HEK293 (cell line): ENCODE results near the gene IL4R.

Source experiments
- CTCF ChIA-PET: fragments of 350-600 bp; formaldehyde crosslinking; extraction: SDS; loops from one replicate; lab custom pipeline; 2021; ENCODE audit warnings: antibody characterized with exemption; lab: Yijun Ruan, JAX
- POLR2A ChIA-PET: fragments of 300-600 bp; formaldehyde crosslinking; extraction: SDS; loops from one replicate; lab custom pipeline; 2020; ENCODE audit warnings: antibody characterized with exemption, inconsistent platforms; lab: Yijun Ruan, JAX
- H3K27ac ChIP-seq: fragments of 200-500 bp; sonication (Bioruptor generic); 2 replicates; pipeline ENCODE4 v1.5.1; 2014; ENCODE audit warnings: low read depth, low read length, control low read depth, inconsistent platforms; ENCODE audit errors: extremely low read depth
- H3K36me3 ChIP-seq, 2 experiments: fragments of 200-500 bp in 1 of 2; sonication (Bioruptor generic) in 1 of 2; 1 replicate in 1 of 2; 2 replicates in 1 of 2; pipeline ENCODE4 v1.5.1; 2014 to 2017; ENCODE audit warnings: inconsistent platforms in 2 of 2, low read length in 2 of 2; ENCODE audit not compliant: control insufficient read depth in 2 of 2, insufficient read depth in 1 of 2
- H3K4me1 ChIP-seq: fragments of 200-500 bp; sonication (Bioruptor generic); 2 replicates; pipeline ENCODE4 v1.5.1; 2014; ENCODE audit warnings: mild to moderate bottlenecking, low read length, inconsistent platforms; ENCODE audit not compliant: control insufficient read depth, insufficient read depth
- H3K4me3 ChIP-seq: 2 replicates; pipeline ENCODE4 v1.5.1; 2011; ENCODE audit warnings: low read depth, mild to moderate bottlenecking, control low read depth, low read length, moderate library complexity
- H3K9me3 ChIP-seq: fragments of 200-500 bp; sonication (Bioruptor generic); 2 replicates; pipeline ENCODE4 v1.5.1; 2014; ENCODE audit warnings: low read depth, low read length, inconsistent platforms; ENCODE audit not compliant: control insufficient read depth, insufficient read depth
- ATF2 ChIP-seq: fragments of 450-650 bp; formaldehyde crosslinking; IDR thresholded peaks from 2 replicates; pipeline ENCODE4 v1.5.1; 2016; ENCODE audit warnings: missing biosample characterization, missing genetic modification characterization, low read depth
- GLIS1 ChIP-seq: fragments of 450-650 bp; formaldehyde crosslinking; IDR thresholded peaks from 2 replicates; pipeline ENCODE4 v1.5.1; 2016; ENCODE audit warnings: missing biosample characterization, missing genetic modification characterization
- GLIS2 ChIP-seq: fragments of 450-650 bp; formaldehyde crosslinking; IDR thresholded peaks from 2 replicates; pipeline ENCODE4 v1.5.1; 2016; ENCODE audit warnings: missing biosample characterization, missing genetic modification characterization
- RBAK ChIP-seq: fragments of 450-650 bp; formaldehyde crosslinking; IDR thresholded peaks from 2 replicates; pipeline ENCODE4 v1.5.1; 2016; ENCODE audit warnings: missing biosample characterization, missing genetic modification characterization
- SP2 ChIP-seq: fragments of 450-650 bp; formaldehyde crosslinking; IDR thresholded peaks from 2 replicates; pipeline ENCODE4 v1.5.1; 2016; ENCODE audit warnings: missing biosample characterization, missing genetic modification characterization
- TRIM28 ChIP-seq: IDR thresholded peaks from 2 replicates; pipeline ENCODE4 v1.6.1; 2011; ENCODE audit warnings: low read length, control low read depth, borderline replicate concordance
- ZBTB44 ChIP-seq: fragments of 450-650 bp; IDR thresholded peaks from 2 replicates; pipeline ENCODE4 v1.5.1; 2018; ENCODE audit warnings: missing biosample characterization, mild to moderate bottlenecking, missing genetic modification characterization
- ZBTB6 ChIP-seq: fragments of 450-650 bp; formaldehyde crosslinking; IDR thresholded peaks from 2 replicates; pipeline ENCODE4 v1.5.1; 2017; ENCODE audit warnings: missing biosample characterization, missing genetic modification characterization
- ZFP3 ChIP-seq: fragments of 450-650 bp; formaldehyde crosslinking; IDR thresholded peaks from 2 replicates; pipeline ENCODE4 v1.5.1; 2016; ENCODE audit warnings: low read depth, missing biosample characterization, missing genetic modification characterization
- ZNF112 ChIP-seq: fragments of 450-650 bp; formaldehyde crosslinking; IDR thresholded peaks from 2 replicates; pipeline ENCODE4 v1.5.0; 2017; ENCODE audit warnings: missing biosample characterization, missing genetic modification characterization
- ZNF184 ChIP-seq: fragments of 450-650 bp; IDR thresholded peaks from 2 replicates; pipeline ENCODE4 v1.5.1; 2018; ENCODE audit warnings: missing biosample characterization, mild to moderate bottlenecking, missing genetic modification characterization
- ZNF211 ChIP-seq: fragments of 450-650 bp; formaldehyde crosslinking; IDR thresholded peaks from 2 replicates; pipeline ENCODE4 v1.5.1; 2016; ENCODE audit warnings: low read depth, missing biosample characterization, missing genetic modification characterization
- ZNF221 ChIP-seq: fragments of 450-650 bp; formaldehyde crosslinking; IDR thresholded peaks from 2 replicates; pipeline ENCODE4 v1.5.1; 2017; ENCODE audit warnings: missing biosample characterization, missing genetic modification characterization, borderline replicate concordance
- ZNF311 ChIP-seq: fragments of 450-650 bp; formaldehyde crosslinking; IDR thresholded peaks from 2 replicates; pipeline ENCODE4 v1.5.1; 2017; ENCODE audit warnings: missing biosample characterization, missing genetic modification characterization, borderline replicate concordance
- ZNF549 ChIP-seq: fragments of 450-650 bp; IDR thresholded peaks from 2 replicates; pipeline ENCODE4 v1.5.1; 2018; ENCODE audit warnings: missing biosample characterization, missing genetic modification characterization, mild to moderate bottlenecking, inconsistent platforms, moderate library complexity
- ZNF623 ChIP-seq: fragments of 450-650 bp; formaldehyde crosslinking; IDR thresholded peaks from 2 replicates; pipeline ENCODE4 v1.5.1; 2016; ENCODE audit warnings: missing biosample characterization, missing genetic modification characterization
- ZNF626 ChIP-seq: fragments of 450-650 bp; sonication (Bioruptor Pico); formaldehyde crosslinking; IDR thresholded peaks from 2 replicates; pipeline ENCODE4 v1.5.1; 2018; ENCODE audit warnings: missing biosample characterization, missing genetic modification characterization, inconsistent platforms
- ZNF645 ChIP-seq: fragments of 450-650 bp; formaldehyde crosslinking; IDR thresholded peaks from 2 replicates; pipeline ENCODE4; 2016; ENCODE audit warnings: missing biosample characterization, missing genetic modification characterization
- ZNF664 ChIP-seq: fragments of 450-650 bp; formaldehyde crosslinking; IDR thresholded peaks from 2 replicates; pipeline ENCODE4 v1.5.1; 2016; ENCODE audit warnings: missing biosample characterization, missing genetic modification characterization
- TF ChIP-seq, protein P1 (sequence below): fragments of 450-650 bp; formaldehyde crosslinking; IDR thresholded peaks from 2 replicates; pipeline ENCODE4 v1.5.1; 2016; ENCODE audit warnings: missing biosample characterization, missing genetic modification characterization

Gene IL4R

GRCh38 chr16:27359051-27359450, 45.3 kb downstream of the IL4R start:
- TF ChIP-seq ZNF221 (tag by site-specific recombination) (no peak), ZNF623 (tag by site-specific recombination) (no peak), GLIS2 (tag by site-specific recombination) (no peak), ZNF664 (tag by site-specific recombination) (no peak), ZNF211 (tag by site-specific recombination) (no peak), ZNF549 (tag by site-specific recombination) (no peak), ZBTB44 (tag by site-specific recombination) (no peak), ZNF311 (tag by site-specific recombination) (no peak), ZNF184 (tag by site-specific recombination) (no peak), GLIS1 (tag by site-specific recombination) (no peak), RBAK (tag by site-specific recombination) (no peak)
- Histone ChIP-seq H3K4me1 (no peaks in the 10 kb centered on the region), H3K4me3 (no peak overlapping the region), H3K36me3 (peaks cover 0 to 22% of the 10 kb centered on the region in 2 experiments; a peak in 1 of 3 replicates), H3K9me3 (no peaks in the 10 kb centered on the region), H3K27ac (no peak overlapping the region)
- ChIA-PET POLR2A (no interaction called here), CTCF (interaction anchor here (0.7 kb wide), 1 partner anchor 10 kb away, joined by 4 read pairs; no protein-coding TSS in a partner anchor)

DNA sequence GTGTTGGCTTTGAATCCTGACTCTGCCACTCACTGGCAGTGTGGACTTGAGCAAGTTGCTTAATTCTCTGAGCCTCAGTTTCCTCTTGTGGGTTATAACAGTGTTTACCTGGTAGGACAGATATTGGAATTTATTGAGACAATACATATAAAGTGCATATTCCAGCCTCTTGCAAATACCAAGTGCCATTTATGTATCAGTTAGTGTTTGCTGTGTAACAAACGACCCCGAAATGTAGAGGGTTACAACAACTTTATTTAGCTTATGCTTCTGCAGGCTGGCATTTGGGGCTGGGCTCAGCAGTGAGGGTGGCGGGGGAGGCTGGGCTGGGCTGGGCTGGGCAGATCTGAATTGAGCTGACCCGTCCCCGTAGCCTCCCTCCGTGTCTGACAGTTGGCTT, 45.8 kb downstream of the IL4R start:
- CTCF ChIA-PET = interaction anchor here (0.7 kb wide), 1 partner anchor 9 kb away, joined by 4 read pairs; no protein-coding TSS in a partner anchor
- Histone ChIP-seq H3K36me3 (peaks cover 0 to 17% of the 10 kb centered on the region in 2 experiments; a peak in 1 of 3 replicates), H3K4me1 (no peaks in the 10 kb centered on the region), H3K27ac (no peak overlapping the region), H3K4me3 (no peak overlapping the region), H3K9me3 (no peaks in the 10 kb centered on the region)
- TF ChIP-seq ZNF645 (tag by site-specific recombination) (no peak), ZFP3 (tag by site-specific recombination) (no peak), TRIM28 (no peak), ZNF626 (tag by site-specific recombination) (no peak), SP2 (tag by site-specific recombination) (no peak), ATF2 (tag by site-specific recombination) (no peak), ZBTB6 (tag by site-specific recombination) (no peak), ZNF549 (tag by site-specific recombination) (no peak), ZNF112 (tag by site-specific recombination) (no peak)
- TF ChIP-seq, protein P1, sequence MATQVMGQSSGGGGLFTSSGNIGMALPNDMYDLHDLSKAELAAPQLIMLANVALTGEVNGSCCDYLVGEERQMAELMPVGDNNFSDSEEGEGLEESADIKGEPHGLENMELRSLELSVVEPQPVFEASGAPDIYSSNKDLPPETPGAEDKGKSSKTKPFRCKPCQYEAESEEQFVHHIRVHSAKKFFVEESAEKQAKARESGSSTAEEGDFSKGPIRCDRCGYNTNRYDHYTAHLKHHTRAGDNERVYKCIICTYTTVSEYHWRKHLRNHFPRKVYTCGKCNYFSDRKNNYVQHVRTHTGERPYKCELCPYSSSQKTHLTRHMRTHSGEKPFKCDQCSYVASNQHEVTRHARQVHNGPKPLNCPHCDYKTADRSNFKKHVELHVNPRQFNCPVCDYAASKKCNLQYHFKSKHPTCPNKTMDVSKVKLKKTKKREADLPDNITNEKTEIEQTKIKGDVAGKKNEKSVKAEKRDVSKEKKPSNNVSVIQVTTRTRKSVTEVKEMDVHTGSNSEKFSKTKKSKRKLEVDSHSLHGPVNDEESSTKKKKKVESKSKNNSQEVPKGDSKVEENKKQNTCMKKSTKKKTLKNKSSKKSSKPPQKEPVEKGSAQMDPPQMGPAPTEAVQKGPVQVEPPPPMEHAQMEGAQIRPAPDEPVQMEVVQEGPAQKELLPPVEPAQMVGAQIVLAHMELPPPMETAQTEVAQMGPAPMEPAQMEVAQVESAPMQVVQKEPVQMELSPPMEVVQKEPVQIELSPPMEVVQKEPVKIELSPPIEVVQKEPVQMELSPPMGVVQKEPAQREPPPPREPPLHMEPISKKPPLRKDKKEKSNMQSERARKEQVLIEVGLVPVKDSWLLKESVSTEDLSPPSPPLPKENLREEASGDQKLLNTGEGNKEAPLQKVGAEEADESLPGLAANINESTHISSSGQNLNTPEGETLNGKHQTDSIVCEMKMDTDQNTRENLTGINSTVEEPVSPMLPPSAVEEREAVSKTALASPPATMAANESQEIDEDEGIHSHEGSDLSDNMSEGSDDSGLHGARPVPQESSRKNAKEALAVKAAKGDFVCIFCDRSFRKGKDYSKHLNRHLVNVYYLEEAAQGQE (tag by site-specific recombination) = no peak
- POLR2A ChIA-PET = no interaction called here
